ENCODE measurements around the gene ANKRD12.
"Not testable (repeated sequence)": the region's sequence is repeated elsewhere in the genome, so short reads cannot be mapped to it uniquely, and the experiment has no call there.

The ANKRD12 gene

DNA sequence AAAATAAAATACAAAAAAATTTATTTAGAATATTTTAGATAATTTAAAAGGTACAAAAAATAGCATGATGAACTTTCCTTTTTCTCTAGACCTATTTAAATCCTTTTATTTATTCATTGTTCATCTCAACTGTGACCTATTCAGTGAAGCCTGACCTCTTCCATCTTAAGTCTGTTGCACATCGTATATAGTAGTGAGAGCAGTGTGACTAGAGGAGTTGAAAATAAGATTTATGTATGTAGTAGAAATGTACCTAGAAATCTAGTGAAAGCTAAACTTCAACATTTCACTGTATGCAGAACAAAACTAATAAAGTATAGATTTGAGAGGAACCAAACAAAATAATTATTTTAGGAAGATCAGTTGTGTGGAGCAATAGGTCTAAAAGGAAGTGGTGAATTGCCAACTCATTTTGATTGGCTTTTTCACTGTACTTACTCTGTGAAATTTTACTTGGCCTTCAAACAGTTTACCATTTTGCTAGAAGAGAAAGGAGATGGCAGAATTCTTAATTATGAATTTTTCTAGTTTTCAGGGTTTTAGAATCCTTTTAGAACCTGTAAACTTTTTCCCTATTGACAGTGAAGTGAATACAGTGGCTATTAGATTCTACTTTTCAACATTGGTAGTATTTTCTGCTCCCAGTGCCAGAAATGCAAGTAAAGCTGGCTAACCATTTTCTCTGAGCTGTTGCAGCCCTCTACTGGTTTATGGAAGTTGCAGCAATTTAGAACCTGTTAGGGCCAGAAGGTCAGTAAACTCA, 11.0 kb downstream of the ANKRD12 start:
- DNase-seq = peak; percentile 80

DNA sequence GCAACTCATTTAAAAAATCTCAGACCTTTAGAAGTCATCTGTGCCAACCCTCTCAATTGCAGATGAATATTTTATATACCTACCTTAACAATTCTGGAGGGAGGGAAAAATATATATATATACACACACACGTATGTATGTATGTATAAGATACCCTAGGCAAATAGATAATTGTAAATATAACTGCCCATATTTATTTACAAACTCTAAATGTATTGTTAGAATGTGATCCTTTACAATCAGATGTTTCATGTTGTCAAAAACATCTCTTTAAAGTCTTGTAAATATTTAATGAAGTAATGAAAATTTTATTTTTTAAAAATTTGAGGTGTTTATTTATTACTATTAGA, 11.6 kb downstream of the ANKRD12 start:
- DNase-seq = no peak

DNA sequence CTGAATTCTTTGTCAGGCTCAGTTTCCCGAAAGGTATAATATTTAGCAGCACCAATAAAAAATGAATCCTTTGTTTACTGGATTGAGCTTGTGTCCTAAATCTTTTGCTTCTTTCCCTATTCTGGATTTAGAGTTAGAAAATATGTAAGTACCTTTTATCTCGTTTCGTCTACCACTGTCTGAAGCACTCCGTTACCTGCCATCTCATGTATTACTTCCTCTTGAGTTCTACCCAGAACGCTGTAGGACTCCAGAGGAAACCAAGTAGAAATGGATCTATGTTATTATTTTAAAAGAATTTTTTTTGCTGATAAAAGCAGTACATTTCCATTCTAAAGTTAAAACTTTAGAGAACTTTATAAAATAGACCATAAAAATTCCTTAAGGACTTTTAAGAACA, 13.5 kb downstream of the ANKRD12 start:
- DNase-seq = no peak

DNA sequence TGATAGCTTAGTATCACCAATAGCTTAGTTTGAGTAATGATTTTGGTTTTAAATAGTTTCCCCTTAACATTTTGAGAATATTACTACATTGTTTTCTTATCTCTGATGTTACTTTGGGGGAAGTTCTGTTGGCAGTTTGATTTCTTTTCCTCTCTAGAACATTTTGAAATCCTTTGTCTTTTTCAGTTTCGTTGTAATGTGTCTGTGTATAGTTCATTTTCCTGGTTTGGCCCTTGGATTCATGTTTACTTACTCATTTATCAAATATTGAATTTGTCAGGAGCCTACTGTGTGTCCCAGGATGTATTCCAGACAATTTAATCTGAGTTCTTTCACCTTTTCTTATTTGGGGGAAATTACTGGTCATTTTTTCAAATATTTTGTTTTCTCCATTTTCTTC, 16.7 kb downstream of the ANKRD12 start:
- no peak for DNase-seq

GRCh38 chr18:9156604-9157249, 20.1 kb downstream of the ANKRD12 start:
- DNase-seq = no peak

- no peak for DNase-seq
Observed at GRCh38 chr18:9157806-9158205, 21.2 kb downstream of the ANKRD12 start.

GRCh38 chr18:9160014-9160413, 23.4 kb downstream of the ANKRD12 start:
- no peak for DNase-seq

DNA sequence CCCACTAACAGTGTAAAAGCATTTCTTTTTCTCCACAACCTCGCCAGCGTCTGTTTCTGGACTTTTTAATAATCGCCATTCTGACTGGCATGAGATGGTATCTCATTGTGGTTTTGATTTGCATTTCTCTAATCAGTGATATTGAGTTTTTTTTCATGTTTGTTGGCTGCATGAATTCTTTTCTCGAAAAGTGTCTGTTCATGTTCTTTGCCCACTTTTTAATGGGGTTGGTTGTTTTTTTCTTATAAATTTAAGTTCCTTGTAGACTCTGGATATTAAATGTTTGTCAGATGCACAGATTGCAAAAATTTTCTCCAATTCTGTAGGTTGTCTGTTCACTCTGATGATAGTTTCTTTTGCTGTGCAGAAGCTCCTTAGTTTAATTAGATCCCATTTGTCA, 26.1 kb downstream of the ANKRD12 start:
- DNase-seq = not testable (repeated sequence)

DNA sequence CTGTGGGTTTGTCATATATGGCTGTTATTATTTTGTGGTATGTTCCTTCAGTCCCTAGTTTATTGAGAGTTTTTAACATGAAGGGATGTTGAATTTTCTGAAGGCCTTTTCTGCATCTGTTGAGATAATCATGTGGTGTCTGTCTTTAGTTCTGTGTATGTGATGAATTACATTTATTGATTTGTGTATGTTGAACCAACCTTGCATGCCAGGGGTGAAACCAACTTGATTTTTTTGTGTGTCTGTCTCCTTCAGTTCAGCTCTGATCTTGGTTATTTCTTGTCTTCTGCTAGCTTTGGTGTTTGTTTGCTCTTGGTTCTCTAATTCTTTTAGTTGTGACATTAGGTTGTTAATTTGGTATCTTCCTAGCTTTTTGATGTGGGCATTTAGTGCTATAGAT, 27.6 kb downstream of the ANKRD12 start:
- not testable (repeated sequence) for DNase-seq

DNA sequence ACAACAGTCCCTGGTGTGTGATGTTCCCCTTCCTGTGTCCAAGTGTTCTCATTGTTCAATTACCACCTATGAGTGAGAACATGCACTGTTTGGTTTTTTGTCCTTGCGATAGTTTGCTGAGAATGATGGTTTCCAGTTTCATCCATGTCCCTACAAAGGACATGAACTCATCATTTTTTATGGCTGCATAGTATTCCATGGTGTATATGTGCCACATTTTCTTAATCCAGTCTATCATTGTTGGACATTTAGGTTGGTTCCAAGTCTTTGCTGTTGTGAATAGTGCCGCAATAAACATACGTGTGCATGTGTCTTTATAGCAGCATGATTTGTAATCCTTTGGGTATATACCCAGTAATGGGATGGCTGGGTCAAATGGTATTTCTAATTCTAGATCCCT, 29.3 kb downstream of the ANKRD12 start:
- DNase-seq = not testable (repeated sequence)

GRCh38 chr18:9169515-9169914, 32.9 kb downstream of the ANKRD12 start:
- not testable (repeated sequence) for DNase-seq

GRCh38 chr18:9171919-9172318, 35.3 kb downstream of the ANKRD12 start:
- DNase-seq = not testable (repeated sequence)

GRCh38 chr18:9172506-9173127, 36.0 kb downstream of the ANKRD12 start:
- no peak for DNase-seq

- no peak for DNase-seq
Observed at GRCh38 chr18:9173770-9174233, 37.2 kb downstream of the ANKRD12 start.

DNA sequence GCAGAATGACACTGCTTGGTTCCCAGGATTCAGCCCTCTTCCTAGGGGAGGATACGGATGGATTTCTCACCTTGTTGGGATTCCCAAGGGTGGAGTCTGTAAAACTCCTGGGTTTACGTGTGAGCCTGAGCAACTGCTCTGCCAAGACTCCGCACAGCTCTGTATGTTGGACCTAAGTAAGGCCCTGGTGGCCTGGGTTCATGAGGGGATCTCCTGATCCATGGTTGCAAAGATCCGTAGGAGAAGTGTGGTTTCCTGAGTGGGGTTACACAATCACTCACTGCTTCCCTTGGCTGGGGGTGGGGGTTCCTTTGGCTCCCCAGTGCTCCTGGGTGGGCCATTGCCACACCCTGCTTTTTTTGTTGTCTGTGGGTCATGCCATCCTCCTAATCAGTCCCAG, 37.7 kb downstream of the ANKRD12 start:
- no peak for DNase-seq

DNA sequence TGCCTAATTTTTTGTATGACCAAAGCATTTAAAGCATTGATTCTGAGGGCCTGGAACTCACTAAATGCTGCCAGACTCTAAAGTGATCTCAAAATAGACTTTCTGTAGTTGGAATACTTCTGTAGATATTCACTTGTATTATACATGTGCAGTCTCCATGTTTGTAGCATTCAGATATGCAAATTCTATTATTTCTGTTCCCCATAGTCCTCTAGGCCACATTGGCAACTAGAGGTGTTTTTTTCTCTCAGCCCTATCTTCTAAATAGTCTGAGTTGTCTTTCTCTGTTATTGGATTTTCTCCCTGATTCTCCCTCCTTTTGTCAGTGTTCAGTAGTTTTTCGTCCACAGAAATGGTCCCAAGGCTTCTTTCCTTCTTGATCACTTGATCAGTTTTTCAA, 38.5 kb downstream of the ANKRD12 start:
- no peak for DNase-seq

DNA sequence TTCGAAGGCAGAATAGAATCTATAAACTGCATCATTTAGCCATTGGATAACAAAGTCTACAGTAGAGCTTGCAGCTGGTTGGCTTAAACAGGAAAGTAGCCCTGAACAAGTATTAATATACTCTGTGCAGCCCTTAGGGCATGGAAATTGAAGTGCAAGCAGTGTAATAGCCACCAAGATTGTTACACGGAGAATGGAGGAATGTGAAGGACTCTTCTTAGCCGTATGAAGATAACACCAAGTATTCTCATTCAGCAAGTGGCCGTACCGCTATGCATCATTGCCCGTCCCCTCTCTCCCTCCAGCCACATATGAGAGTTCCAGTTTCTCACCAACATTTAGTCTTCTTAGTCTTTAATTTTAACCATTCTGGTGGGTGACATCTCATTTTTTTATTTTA, 40.5 kb downstream of the ANKRD12 start:
- DNase-seq = no peak

DNA sequence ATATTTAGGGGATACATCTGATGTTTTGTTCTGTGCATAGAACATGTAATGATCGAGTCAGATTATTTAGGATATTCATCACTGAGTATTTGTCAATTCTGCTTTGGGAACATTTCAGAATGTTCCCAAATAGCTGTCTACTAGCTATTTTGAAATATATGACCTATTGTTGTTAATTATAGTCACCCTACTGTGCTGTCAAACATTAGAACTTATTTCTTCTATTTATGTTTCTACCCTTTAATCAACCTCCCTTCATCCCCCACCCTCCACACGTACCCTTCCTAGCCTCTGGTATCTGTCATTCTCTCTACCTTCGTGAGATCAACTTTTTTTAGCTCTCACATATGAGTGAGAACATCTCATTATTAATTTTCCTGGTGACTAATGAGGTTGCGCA, 40.9 kb downstream of the ANKRD12 start:
- DNase-seq = no peak

DNA sequence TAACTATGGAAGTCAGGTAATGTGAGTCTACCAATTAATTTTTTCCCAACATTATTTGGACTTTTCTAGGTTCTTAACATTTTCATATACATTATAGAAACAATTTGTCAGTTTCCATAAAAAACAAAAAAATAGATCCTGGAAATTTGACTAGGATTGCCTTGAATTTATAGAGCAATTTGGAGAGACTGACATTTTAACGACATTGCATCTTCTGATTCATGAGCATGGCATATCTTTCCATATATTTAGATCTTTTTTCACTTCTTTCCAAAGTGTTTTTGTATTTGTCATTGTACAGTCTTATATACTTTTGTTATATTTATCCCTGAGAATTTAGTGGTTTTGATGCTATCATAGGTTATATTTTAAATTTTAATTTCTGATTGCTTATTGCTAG, 42.0 kb downstream of the ANKRD12 start:
- DNase-seq = no peak

DNA sequence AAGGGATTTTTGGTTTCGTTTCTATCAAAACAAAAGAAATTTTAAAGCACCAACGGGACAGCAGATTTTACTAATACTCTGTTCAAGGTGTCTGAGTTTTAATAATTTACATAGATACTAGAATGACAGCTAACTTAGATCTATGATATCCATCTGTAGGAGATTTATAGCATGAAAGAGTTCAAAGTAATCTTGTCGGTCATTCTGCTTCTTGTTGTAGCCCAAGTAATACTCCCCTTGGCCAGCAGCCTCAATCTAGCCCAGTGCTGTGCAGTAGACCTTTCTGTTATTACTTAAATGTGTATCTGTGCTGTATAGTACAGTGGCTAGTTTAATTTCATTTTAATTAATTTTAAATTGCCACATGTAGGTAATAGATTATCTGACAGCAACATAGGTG, 44.7 kb downstream of the ANKRD12 start:
- no peak for DNase-seq

GRCh38 chr18:9182852-9183399, 46.3 kb downstream of the ANKRD12 start:
- DNase-seq = no peak

DNA sequence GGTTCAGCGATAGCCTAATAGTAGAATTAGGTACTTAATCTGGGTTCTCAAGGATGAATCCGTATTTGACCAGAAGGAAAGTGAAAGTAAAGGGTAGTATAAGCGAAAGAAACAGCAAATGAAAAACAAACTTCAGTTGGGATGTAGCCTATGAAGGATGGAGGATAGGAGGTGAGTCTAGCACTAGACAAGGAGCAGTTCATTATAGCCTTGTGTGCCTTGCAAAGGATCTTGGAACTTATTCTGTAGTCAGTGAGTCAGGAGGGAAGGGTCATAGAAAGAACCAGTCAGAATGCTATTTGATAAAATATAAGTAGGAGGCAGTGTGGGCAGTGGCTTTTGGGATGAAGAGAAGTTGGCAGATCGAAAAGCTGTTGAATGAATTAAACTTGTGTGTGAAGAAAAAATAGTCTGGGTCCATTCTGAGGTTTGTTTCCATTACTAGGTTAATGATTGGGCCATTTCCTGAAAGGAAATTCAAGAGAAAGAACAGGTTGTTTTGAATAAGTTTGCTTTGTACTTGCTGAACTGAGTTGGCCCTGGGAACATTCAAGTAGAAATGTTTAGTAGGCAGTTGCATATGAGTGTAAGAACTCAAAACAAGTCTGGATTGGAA, 48.5 kb downstream of the ANKRD12 start:
- peak; percentile 29 for DNase-seq
